ENCODE measurements around the gene EEA1.
A peak's percentile ranks its signal among the peaks of the same experiment; 100 is the strongest.
"Not testable (repeated sequence)": the region's sequence is repeated elsewhere in the genome, so short reads cannot be mapped to it uniquely, and the experiment has no call there.

Gene EEA1

DNA sequence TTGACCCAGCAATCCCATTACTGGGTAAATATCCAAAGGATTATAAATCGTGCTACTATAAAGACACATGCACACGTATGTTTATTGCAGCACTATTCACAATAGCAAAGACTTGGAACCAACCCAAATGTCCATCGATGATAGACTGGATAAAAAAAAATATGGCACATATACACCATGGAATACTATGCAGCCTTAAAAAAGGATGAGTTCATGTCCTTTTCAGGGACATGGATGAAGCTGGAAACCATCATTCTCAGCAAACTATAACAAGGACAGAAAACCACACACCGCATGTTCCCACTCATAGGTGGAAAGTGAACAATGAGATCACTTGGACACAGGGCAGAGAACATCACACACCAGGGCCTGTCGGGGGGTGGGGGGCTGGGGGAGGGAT lies 134.7 kb downstream of the EEA1 start:
- not testable (repeated sequence) for DNase-seq

- DNase-seq: no peak
These were observed 143.1 kb downstream of the EEA1 start for GRCh38 chr12:92786045-92786444.

DNA sequence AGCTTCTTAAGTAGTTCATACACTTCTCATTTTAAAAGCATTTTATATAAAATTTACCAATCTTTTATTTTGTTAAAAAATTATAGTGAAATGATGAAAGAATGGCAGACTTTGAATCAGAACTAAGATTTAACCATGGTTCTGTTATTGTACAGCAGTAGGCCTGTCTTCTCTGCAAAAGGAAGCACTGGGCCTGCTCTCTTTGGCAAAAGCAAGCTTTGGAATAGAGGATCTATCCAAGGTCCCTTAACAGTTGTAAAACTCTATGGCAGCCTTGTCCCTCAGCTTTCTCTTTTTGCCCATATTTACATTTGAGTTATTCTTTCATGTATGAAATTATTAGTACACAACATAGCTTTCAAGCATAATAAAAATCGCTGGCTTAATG lies 143.5 kb downstream of the EEA1 start:
- no peak for DNase-seq

DNA sequence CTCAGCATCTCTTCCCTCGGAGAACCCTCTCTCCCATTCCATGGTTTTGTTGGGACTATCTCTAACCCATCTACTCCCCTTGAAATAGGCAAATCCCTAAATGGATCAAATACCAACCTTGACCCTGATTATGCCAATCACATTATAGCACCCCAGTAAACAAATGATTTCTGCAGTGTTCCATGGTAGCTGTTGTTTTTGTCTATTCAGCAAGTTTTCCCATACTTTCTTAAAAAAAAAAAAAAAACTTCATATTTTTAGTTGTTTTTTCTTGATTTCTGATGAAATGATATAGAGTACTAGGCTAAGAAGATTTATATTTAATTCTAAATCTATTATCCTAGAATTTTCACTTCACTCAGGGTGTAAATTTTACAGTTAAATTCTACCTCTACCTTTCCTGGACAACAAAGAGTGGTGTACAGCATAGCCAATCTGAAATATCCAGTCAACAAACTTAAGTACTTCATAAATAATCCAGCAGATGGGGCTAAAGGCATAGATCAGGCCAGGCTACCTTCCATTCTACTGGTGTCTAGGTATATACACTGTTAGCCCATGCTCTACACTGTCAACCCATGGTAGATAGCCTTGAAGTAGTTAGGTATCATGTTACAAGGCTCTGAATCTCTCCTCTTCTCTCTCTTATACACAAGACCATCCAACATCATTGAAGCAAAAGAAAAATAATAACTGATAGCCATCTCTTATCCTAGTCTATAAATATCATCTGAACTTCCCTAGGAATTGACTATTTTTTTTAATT lies 144.1 kb downstream of the EEA1 start:
- peak; percentile 66 for DNase-seq

GRCh38 chr12:92784356-92784755 lies 144.7 kb downstream of the EEA1 start:
- DNase-seq: no peak

DNA sequence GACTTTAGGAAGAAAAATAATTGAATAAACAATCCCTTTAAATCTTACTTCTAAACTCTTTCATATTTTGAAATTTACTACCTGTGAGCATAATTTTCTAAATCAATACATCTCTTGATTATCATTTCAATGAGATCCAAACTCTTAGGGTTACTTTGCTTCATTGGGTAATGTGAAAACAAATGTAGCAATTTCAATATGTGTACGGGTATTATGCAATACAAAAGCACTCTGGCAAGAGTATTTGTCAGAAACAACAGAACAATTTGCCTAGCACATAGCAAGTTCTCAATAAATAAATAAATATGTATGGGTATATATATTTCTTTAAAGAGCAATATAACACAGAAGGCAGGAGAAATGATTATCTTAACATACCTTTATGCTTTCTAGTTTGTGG lies 149.2 kb downstream of the EEA1 start:
- DNase-seq: no peak

GRCh38 chr12:92778525-92778924 lies 150.6 kb downstream of the EEA1 start:
- DNase-seq: no peak

DNA sequence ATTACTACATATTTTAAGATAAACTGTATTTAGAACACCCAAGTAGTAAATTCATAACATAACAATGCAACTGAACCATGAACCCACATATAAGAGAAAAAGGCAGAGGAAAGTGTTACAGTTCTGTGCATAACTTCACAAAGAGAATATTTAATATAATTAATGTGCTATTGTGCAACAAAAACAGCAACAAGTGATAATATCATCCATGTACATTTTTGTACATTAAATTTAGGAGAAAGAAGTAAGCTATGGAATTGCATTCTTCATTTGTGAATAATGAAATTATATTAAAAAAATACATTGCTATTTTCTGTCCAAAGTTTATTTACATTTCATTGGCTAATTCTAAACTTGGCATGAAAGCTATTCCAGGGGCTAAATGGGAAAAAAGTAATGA lies 153.7 kb downstream of the EEA1 start:
- no peak for DNase-seq

- DNase-seq: no peak
These were observed 158.1 kb downstream of the EEA1 start for GRCh38 chr12:92771001-92771400.

DNA sequence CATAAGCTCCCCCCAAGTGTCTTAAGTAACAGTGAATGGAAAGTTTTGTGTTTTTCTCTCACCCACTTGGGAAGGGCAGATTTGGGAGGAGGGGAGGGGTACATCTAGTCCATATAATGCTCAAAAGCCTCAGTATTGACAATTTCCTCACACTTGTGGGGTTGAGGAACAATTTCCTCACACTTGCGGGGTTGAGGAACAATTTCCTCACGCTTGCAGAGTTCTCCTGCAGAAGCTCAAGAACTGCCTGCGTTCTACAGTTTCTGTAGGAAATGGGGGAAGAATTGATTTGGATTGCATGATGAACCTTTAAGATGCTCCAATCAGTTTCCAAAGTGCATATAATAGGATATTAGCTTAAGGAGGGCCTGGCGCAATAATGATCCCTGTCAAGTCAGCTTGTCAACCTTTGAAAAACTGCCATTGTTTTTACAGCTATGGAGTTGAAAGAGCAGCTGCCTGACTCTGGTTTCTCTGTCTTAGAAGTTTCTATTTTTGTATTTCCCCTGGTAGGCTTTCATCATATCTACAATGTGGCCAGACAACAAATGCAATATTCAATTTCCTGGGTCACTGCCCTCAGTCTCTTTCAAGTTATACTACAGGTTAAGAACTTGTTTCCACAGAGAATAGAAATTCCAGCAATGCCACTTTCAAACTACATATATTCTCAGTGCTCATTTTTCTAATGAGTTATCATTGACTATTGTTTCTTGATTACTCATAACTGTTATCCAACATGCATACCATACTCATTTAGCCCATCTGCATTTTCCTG lies 159.8 kb downstream of the EEA1 start:
- DNase-seq: no peak

GRCh38 chr12:92765871-92766270 lies 163.2 kb downstream of the EEA1 start:
- DNase-seq: no peak

DNA sequence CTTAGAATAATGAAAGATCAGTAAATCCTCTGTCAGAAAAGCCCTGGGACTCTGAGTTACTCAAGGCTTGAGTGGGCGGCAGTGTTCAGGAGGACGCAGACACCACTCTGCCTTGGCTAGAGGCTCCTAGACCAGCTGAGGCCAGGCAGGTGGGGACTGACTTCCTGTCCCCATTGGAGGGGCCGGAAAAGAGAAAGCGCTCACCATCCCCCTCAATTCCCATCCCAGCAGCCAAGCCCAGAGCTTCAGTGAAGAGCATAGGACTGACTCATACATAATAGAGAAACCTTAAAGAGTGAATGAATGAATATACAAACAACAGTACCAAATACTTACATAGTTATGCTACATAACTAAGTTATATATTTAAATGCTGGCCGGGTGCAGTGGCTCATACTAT lies 164.3 kb downstream of the EEA1 start:
- no peak for DNase-seq

GRCh38 chr12:92762773-92763172 lies 166.3 kb downstream of the EEA1 start:
- no peak for DNase-seq

DNA sequence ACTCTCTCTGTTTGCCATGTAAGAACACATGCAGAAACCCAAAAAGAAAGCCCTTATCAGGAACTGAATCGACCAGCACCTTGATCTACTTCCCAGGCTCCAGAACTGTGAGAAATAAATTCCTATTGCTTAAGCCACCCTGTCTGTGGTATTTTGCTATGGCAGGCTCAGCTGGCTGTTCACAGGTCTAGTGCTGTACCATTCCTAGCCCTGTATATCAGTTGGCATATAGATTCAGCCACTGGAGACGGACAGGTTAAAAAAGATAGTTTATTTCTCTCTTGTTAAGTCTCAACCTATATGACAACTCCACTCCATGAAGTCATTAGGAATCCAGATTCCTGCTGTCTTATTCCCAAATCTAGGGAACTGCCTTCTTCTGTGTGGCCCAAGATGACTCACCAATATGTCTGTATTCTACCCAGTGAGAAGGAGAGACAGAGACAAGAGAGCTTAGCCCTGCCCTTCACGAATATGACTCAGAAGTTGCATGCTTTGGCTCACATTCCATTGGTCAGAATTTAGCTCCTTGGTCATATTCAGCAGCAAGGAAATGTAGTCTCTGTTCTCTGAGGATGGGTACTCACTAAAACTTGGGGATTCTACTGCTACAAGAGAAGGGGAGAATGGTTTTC lies 169.3 kb downstream of the EEA1 start:
- DNase-seq: no peak

DNA sequence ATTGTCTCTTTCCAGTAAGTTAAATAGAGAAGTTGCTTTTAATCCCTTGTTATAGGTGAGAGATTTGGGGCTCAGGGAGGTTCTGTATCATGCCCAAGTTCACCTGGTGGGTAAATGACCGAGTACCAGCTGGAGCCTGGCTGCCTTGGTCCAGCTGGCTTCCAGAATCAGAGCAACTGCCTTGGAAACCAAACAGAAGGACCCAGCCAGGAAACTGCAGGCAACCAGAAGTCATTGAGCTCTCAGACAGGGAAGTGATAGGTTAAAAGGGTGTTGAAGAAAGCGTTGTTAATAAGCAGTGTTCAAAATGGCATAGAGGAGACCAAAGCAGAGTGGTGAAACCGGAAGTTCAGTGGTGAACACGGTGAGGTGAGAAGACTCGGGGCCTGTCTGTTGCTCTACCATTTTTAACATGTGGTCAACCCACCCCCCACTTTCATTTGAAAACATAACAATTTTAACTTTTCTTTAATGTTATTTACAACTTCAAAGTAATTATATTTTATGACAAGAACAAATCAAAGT lies 171.4 kb downstream of the EEA1 start:
- no peak for DNase-seq

GRCh38 chr12:92756898-92757596 lies 172.0 kb downstream of the EEA1 start:
- DNase-seq: no peak

- no peak for DNase-seq
These were observed 174.9 kb downstream of the EEA1 start for GRCh38 chr12:92753976-92754885.

GRCh38 chr12:92749691-92750090 lies 179.4 kb downstream of the EEA1 start:
- DNase-seq: not testable (repeated sequence)

DNA sequence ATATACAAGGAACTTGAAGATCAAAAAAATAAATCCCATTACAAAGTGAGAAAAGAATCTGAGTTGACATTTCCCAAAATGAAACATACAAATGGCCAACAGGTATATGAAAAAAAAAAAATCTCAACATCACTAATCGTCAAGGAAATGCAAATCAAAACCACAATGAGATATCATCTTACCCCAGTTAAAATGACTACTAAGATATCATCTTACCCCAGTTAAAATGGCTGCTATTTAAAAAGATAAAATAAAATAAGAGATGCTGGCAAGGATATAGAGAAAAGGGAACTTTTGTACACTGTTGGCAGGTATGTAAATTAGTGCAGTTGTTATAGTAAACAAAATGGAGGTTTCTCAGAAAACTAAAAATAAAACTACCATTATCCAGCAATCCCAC lies 181.9 kb downstream of the EEA1 start:
- no peak for DNase-seq

DNA sequence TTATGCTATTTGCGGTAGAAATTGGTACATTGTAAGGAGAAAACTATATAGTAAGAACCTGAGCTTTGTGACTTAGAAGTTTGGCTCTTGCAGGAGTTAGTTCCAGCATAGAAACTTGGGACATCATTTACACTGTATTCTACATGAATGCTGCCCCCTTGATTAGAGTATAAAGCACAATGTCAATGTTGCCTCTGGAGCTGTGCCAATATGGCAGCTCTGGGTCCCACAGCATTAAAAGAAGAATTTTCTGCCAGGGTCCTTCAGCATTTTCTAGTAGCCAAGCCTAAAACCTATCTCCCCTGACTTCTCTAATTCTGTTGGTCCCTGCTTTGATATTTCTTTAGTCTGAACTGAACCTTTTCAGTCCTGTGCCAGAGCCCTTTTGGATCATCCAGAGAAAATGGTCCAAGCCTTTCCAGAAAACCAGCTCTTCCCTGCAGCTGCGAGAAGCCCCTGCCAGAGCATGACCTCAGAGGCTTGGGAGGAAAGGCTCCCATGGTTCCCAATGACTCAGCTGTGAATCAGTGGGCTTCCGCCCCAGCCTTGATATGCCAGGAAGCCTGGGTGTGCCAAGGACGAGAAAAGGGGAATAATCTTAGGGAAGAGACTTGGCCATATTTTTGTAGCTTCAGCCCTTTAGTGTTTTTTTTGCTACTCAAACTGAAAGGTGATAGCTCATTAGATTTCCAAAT lies 183.1 kb downstream of the EEA1 start:
- no peak for DNase-seq

DNA sequence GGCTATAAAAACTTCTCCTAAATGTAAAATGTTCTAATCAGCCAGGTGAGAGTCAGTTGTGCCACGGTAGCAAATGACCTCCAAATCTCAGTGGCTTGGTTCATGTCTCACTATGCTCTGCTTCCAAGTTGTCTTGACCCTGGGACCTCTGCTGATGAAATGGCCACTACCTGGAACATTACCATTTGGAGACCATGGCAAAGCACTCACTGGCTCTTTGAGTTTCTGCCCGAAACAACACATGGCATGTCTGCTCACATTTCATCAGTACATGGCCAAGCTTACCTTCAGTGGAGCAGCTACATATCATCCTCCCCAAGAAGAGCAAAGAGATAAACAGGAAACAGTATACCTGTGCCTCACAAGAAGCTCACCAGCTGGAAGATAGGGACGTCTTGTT lies 186.1 kb downstream of the EEA1 start:
- DNase-seq: no peak
